ENCODE results near the gene DOCK4.

DNA sequence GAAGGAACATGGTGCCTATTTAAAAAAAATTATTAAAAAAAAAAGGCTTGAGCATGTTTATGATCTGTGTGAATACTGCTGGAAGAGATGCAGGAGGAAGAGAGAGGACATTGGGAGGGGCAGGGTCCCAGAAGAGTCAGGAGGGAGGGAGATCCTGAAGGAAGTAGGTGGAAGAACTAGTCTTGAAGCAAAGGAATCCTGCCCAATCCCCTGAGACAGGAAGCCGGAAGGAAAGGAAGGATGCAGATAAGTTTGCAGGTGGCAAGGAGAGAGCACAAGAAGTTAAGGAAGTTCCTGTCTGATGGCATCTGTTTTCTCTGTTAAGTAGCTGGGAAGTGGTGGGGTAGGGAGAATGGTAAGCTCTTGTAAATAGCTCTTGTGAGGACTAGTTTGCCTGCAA is 318.5 kb downstream of the DOCK4 start:
- TF ChIP-seq, protein P1, sequence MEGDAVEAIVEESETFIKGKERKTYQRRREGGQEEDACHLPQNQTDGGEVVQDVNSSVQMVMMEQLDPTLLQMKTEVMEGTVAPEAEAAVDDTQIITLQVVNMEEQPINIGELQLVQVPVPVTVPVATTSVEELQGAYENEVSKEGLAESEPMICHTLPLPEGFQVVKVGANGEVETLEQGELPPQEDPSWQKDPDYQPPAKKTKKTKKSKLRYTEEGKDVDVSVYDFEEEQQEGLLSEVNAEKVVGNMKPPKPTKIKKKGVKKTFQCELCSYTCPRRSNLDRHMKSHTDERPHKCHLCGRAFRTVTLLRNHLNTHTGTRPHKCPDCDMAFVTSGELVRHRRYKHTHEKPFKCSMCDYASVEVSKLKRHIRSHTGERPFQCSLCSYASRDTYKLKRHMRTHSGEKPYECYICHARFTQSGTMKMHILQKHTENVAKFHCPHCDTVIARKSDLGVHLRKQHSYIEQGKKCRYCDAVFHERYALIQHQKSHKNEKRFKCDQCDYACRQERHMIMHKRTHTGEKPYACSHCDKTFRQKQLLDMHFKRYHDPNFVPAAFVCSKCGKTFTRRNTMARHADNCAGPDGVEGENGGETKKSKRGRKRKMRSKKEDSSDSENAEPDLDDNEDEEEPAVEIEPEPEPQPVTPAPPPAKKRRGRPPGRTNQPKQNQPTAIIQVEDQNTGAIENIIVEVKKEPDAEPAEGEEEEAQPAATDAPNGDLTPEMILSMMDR (IDR thresholded peaks at IDR 0.05) = no peak
- TF ChIP-seq POLR2A (IDR thresholded peaks at IDR 0.05) = no peak

All from thyroid gland (tissue), 4 donors.